ENCODE measurements around the gene TTC34. TPM values are rescaled to one million over a fixed set of nuclear protein-coding genes. Genes with fewer than 3 reads are reported as not detected.
"Not testable (repeated sequence)": the region's sequence is repeated elsewhere in the genome, so short reads cannot be mapped to it uniquely, and the experiment has no call there.

TTC34 gene
- total RNA-seq, 4 donors from 2014 or later = 0.04 to 0.19 (median 0.15) TPM; not detected in 1

DNA sequence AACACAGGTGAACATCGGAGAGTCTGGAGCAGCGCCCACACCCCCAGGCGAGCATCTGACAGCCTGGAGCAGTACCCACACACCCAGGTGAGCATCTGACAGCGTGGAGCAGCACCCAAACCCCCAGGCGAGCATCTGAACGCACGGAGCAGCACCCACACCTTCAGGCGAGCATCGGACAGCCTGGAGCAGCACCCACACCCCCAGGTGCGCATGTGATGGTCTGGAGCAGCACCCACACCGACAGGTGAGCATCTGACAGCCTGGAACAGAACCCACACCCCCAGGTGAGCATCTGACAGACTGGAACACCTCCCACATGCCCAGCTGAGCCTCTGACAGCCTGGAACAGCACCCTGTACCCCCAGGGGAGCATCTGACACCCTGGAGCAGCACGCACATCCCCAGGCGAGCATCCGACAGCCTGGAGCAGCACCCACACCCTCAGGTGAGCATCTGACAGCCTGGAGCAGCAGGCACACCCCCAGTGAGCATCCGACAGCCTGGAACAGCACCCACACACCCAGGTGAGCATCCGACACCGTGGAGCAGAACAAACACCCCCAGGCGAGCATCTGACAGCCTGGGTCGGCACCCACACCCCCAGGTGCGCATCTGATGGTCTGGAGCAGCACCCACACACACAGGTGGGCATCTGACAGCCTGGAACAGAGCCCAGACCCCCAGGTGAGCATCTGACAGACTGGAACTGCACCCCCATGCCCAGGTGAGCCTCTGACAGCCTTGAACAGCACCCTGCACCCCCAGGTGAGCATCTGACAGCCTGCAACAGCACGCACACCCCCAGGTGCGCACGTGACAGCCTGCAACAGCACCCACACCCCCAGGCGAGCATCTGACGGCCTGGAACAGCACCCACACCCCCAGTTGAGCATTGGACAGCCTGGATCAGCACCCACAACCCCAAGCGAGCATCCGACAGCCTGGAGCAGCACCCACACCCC is 50.4 kb downstream of the TTC34 start:
- H3K4me3 ChIP-seq; H3K4me1 ChIP-seq; H3K9me3 ChIP-seq; intact Hi-C loops (cut with DNase I); H3K36me3 ChIP-seq; DNase-seq; H3K27ac ChIP-seq: not testable (repeated sequence)
- 30 to 56% methylated on average over 2 to 6 of the region's 27 CpGs for WGBS, 2 donors
- peaks cover 0 to 23% (median 0%) of the 10 kb centered on the region in 4 donors for H3K27me3 ChIP-seq

DNA sequence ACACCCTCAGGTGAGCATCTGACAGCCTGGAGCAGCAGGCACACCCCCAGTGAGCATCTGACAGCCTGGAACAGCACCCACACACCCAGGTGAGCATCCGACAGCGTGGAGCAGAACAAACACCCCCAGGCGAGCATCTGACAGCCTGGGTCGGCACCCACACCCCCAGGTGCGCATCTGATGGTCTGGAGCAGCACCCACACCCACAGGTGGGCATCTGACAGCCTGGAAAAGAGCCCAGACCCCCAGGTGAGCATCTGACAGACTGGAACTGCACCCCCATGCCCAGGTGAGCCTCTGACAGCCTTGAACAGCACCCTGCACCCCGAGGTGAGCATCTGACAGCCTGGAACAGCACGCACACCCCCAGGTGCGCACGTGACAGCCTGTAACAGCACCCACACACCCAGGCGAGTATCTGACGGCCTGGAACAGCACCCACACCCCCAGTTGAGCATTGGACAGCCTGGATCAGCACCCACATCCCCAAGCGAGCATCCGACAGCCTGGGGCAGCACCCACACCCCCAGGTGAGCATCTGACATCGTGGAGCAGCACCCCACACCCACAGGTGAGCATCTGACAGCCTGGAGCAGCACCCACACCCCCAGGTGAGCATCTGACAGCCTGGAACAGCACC is 51.3 kb downstream of the TTC34 start:
- H3K4me3 ChIP-seq; H3K4me1 ChIP-seq; H3K27ac ChIP-seq; H3K36me3 ChIP-seq; DNase-seq; intact Hi-C loops (cut with DNase I); H3K9me3 ChIP-seq: not testable (repeated sequence)
- H3K27me3 ChIP-seq = peaks cover 0 to 23% (median 0%) of the 10 kb centered on the region in 4 donors
- 46 to 47% methylated on average over 2 to 4 of the region's 14 CpGs for WGBS, 2 donors

DNA sequence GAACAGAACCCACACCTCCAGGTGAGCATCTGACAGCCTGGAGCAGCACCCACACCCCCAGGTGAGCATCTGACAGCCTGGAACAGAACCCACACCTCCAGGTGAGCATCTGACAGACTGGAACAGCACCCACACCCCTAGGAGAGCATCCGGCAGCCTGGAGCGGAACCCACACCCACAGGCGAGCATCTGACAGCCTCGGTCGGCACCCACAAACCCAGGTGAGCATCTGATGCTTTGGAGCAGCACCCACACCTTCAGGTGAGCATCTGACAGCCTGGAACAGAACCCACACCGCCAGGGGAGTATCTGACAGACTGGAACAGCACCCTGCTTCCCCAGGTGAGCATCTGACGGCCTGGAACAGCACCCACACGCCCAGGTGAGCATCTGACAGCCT is 52.9 kb downstream of the TTC34 start:
- H3K36me3 ChIP-seq; H3K27ac ChIP-seq; H3K4me1 ChIP-seq; H3K4me3 ChIP-seq; intact Hi-C loops (cut with DNase I); H3K9me3 ChIP-seq; DNase-seq: not testable (repeated sequence)
- WGBS, 2 donors = no CpG with 5 or more reads among the region's 8 CpGs
- H3K27me3 ChIP-seq = peaks cover 0 to 23% (median 0%) of the 10 kb centered on the region in 4 donors

DNA sequence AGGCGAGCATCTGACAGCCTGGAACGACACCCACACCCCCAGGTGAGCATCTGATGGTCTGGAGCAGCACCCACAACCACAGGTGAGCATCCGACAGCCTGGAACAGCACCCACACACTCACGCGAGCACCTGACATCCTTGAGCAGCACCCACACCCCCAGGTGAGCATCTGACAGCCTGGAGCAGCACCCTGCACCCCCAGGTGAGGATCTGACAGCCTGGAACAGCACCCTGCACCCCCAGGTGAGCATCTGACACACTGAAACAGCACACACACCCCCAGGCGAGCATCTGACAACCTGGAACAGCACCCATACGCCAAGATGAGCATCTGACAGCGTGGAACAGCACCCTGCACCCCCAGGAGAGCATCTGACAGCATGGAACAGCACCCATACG is 106.7 kb downstream of the TTC34 start:
- H3K27ac ChIP-seq; H3K36me3 ChIP-seq; H3K4me3 ChIP-seq; H3K9me3 ChIP-seq; DNase-seq; intact Hi-C loops (cut with DNase I); H3K4me1 ChIP-seq; H3K27me3 ChIP-seq: not testable (repeated sequence)
- WGBS, 2 donors = 29% methylated on average over 1 of the region's 9 CpGs; no CpG with 5 or more reads in 1 of the 2 donors

DNA sequence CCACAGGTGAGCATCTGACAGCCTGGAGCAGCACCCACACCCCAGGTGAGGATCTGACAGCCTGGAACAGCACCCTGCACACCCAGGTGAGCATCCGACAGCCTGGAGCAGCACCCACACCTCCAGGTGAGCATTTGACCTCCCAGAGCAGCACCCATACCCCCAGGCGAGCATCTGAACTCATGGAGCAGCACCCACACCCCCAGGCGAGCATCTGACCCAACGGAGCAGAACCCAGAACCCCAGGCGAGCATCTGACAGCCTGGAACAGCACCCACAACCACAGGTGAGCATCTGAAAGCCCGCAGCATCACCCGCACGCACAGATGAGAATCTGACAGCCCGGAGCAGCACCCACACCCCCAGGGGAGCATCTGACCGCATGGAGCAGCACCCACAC is 111.3 kb downstream of the TTC34 start:
- H3K36me3 ChIP-seq; H3K4me1 ChIP-seq; intact Hi-C loops (cut with DNase I); DNase-seq; H3K4me3 ChIP-seq; H3K27ac ChIP-seq; H3K9me3 ChIP-seq: not testable (repeated sequence)
- H3K27me3 ChIP-seq = peaks cover 0 to 13% (median 0%) of the 10 kb centered on the region in 4 donors
- WGBS, 2 donors = no CpG with 5 or more reads among the region's 10 CpGs

DNA sequence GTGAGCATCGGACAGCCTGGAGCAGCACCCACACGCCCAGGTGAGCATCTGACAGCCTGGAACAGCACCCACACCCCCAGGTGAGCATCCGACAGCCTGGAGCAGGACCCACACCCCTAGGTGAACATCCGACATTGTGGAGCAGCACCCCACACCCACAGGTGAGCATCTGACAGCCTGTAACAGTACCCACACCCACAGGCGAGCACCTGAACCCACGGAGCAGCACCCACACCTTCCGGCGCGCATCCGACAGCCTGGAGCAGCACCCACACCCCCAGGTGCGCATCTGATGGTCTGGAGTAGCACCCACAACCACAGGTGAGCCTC is 113.2 kb downstream of the TTC34 start:
- H3K4me3 ChIP-seq; H3K27ac ChIP-seq; H3K36me3 ChIP-seq; H3K4me1 ChIP-seq; intact Hi-C loops (cut with DNase I); DNase-seq; H3K9me3 ChIP-seq: not testable (repeated sequence)
- H3K27me3 ChIP-seq = peaks cover 0 to 20% (median 0%) of the 10 kb centered on the region in 4 donors
- 24 to 25% methylated on average over 2 of the region's 11 CpGs for WGBS, 2 donors

DNA sequence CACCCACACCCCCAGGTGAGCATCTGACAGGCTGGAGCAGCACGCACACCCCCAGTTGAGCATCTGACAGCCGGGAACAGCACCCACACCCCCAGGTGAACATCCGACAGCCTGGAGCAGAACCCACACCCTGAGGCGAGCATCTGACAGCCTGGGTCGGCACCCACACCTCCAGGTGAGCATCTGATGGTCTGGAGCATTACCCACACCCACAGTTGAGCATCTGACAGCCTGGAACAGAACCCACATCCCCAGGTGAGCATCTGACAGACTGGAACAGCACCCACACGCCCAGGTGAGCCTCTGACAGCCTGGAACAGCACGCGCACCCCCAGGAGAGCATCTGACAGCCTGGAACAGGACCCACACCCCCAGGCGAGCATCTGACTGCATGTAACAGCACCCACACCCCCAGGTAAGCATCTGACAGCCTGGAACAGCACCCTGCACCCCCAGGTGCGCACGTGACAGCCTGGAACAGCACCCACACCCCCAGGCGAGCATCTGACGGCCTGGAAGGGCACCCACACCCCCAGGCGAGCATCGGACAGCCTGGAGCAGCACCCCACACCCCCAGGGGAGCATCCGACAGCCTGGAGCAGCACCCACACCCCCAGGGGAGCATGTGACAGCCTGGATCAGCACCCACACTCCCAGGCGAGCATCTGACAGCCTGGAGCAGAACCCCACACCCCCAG is 113.7 kb downstream of the TTC34 start:
- H3K9me3 ChIP-seq; H3K27ac ChIP-seq; H3K4me1 ChIP-seq; intact Hi-C loops (cut with DNase I); H3K4me3 ChIP-seq; H3K36me3 ChIP-seq; DNase-seq: not testable (repeated sequence)
- 11 to 32% methylated on average over 5 to 6 of the region's 17 CpGs for WGBS, 2 donors
- H3K27me3 ChIP-seq = peaks cover 0 to 20% (median 0%) of the 10 kb centered on the region in 4 donors

DNA sequence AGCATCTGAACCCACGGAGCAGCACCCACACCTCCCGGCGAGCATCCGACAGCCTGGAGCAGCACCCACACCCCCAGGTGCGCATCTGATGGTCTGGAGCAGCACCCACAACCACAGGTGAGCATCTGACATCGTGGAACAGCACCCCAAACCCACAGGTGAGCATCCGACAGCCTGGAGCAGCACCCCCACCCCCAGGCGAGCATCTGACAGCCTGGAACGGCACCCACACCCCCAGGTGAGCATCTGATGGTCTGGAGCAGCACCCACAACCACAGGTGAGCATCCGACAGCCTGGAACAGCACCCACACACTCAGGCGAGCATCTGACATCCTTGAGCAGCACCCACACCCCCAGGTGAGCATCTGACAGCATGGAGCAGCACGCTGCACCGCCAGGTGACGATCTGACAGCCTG is 114.3 kb downstream of the TTC34 start:
- H3K36me3 ChIP-seq; intact Hi-C loops (cut with DNase I); H3K4me1 ChIP-seq; DNase-seq; H3K9me3 ChIP-seq; H3K27ac ChIP-seq; H3K4me3 ChIP-seq: not testable (repeated sequence)
- WGBS, 2 donors = 8 to 39% methylated on average over 2 to 14 of the region's 14 CpGs
- H3K27me3 ChIP-seq = peaks cover 0 to 20% (median 0%) of the 10 kb centered on the region in 4 donors

DNA sequence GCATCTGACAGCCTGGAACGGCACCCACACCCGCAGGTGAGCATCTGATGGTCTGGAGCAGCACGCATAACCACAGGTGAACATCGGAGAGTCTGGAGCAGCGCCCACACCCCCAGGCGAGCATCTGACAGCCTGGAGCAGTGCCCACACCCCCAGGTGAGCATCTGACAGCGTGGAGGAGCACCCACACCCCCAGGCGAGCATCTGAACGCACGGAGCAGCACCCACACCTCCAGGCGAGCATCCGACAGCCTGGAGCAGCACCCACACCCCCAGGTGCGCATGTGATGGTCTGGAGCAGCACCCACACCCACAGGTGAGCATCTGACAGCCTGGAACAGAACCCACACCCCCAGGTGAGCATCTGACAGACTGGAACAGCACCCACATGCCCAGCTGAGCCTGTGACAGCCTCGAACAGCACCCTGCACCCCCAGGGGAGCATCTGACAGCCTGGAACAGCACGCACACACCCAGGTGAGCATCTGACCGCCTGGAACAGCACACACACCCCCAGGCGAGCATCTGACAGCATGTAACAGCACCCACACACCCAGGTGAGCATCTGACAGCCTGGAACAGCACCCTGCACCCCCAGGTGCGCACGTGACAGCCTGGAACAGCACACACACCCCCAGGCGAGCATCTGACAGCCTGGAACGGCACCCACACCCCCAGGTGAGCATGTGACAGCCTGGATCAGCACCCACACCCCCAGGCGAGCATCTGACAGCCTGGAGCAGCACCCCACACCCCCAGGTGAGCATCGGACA is 115.2 kb downstream of the TTC34 start:
- H3K9me3 ChIP-seq; H3K36me3 ChIP-seq; H3K27ac ChIP-seq; H3K4me3 ChIP-seq; H3K4me1 ChIP-seq; intact Hi-C loops (cut with DNase I); DNase-seq: not testable (repeated sequence)
- peaks cover 0 to 20% (median 0%) of the 10 kb centered on the region in 4 donors for H3K27me3 ChIP-seq
- 25% methylated on average over 4 of the region's 23 CpGs; no CpG with 5 or more reads in 1 of the 2 donors for WGBS, 2 donors

DNA sequence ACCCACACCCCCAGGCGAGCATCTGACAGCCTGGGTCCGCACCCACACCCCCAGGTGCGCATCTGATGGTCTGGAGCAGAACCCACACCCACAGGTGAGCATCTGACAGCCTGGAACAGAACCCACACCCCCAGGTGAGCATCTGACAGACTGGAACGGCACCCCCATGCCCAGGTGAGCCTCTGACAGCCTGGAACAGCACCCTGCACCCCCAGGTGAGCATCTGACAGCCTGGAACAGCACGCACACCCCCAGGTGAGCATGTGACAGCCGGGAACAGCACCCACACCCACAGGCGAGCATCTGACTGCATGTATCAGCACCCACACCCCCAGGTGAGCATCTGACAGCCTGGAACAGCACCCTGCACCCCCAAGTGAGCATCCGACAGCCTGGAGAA is 115.8 kb downstream of the TTC34 start:
- H3K27ac ChIP-seq; H3K4me1 ChIP-seq; H3K4me3 ChIP-seq; H3K36me3 ChIP-seq; intact Hi-C loops (cut with DNase I); DNase-seq; H3K9me3 ChIP-seq: not testable (repeated sequence)
- H3K27me3 ChIP-seq = peaks cover 0 to 20% (median 0%) of the 10 kb centered on the region in 4 donors
- no CpG with 5 or more reads among the region's 8 CpGs for WGBS, 2 donors

DNA sequence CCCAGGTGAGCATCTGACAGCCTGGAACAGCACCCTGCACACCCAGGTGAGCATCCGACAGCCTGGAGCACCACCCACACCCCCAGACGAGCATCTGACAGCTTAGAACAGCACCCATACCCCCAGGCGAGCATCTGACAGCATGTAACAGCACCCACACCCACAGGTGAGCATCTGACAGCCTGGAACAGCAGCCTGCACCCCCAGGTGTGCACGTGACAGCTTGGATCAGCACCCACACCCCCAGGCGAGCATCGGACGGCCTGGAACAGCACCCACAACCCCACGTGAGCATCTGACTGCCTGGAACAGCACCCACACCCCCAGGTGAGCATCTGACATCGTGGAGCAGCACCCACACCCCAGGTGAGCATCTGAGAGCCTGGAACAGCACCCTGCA is 116.6 kb downstream of the TTC34 start:
- H3K36me3 ChIP-seq; H3K4me1 ChIP-seq; DNase-seq; H3K4me3 ChIP-seq; H3K27ac ChIP-seq; H3K9me3 ChIP-seq; intact Hi-C loops (cut with DNase I): not testable (repeated sequence)
- WGBS, 2 donors = no CpG with 5 or more reads among the region's 9 CpGs
- H3K27me3 ChIP-seq = peaks cover 0 to 20% (median 0%) of the 10 kb centered on the region in 4 donors

DNA sequence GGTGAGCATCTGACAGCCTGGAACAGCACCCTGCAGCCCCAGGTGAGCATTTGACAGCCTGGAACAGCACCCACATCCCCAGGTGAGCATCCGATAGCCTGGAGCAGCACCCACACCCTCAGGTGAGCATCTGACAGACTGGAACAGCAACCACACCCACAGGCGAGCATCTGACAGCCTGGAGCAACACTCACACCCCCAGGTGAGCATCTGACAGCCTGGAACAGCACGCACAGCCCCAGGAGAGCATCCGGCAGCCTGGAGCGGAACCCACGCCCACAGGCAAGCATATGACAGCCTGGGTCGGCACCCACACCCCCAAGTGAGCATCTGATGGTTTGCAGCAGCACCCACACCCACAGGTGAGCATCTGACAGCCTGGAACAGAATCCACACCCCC is 117.5 kb downstream of the TTC34 start:
- H3K4me1 ChIP-seq; H3K4me3 ChIP-seq; intact Hi-C loops (cut with DNase I); H3K27ac ChIP-seq; H3K36me3 ChIP-seq; H3K9me3 ChIP-seq; DNase-seq: not testable (repeated sequence)
- peaks cover 0 to 20% (median 0%) of the 10 kb centered on the region in 4 donors for H3K27me3 ChIP-seq
- WGBS, 2 donors = 35 to 44% methylated on average over 7 of the region's 7 CpGs

Measured in esophagus squamous epithelium (tissue), 5 donors.